Activated T-helper 17 cell treated with anti-CD3 and anti-CD28 coated beads, Interleukin-2, amount 50 U/mL, for 72 hours (primary cell): ENCODE data around the gene HECW1. TPM values are rescaled to one million over a fixed set of nuclear protein-coding genes. Genes with fewer than 3 reads are reported as not detected.

ENCODE experiments used
- ATAC-seq: fragments of 150-1000 bp; cut with Tn5 transposase; replicated peaks from 2 replicates; pipeline ENCODE4 v1.10.0; 2021; ENCODE audit warnings: mild to moderate bottlenecking, moderate library complexity
- H3K27ac Mint-ChIP-seq: one replicate; pipeline ENCODE4 v1.8.0; 2022; ENCODE audit warnings: mixed read lengths
- H3K27me3 Mint-ChIP-seq: one replicate; pipeline ENCODE4 v1.8.0; 2022; ENCODE audit warnings: mixed read lengths
- H3K36me3 Mint-ChIP-seq: one replicate; pipeline ENCODE4 v1.8.0; 2022; ENCODE audit warnings: low read depth, mild to moderate bottlenecking, mixed read lengths
- H3K4me1 Mint-ChIP-seq: one replicate; pipeline ENCODE4 v1.8.0; 2022; ENCODE audit warnings: mixed read lengths
- H3K4me3 Mint-ChIP-seq: one replicate; pipeline ENCODE4 v1.8.0; 2022; ENCODE audit warnings: mild to moderate bottlenecking, mixed read lengths
- H3K9me3 Mint-ChIP-seq: one replicate; pipeline ENCODE4 v1.8.0; 2022; ENCODE audit warnings: mixed read lengths
- total RNA-seq, 2 donors: library from RNA; stranded (reverse); gene quantifications; one replicate each; pipeline ENCODE4 v1.2.3, GENCODE V29; 2022

HECW1 gene
- total RNA-seq, 2 donors from 2014 or later, result not detected

- H3K27ac Mint-ChIP-seq, result no peak overlapping the region
- no peaks in the 10 kb centered on the region for H3K9me3 Mint-ChIP-seq
- H3K4me1 Mint-ChIP-seq, result no peaks in the 10 kb centered on the region
- ATAC-seq, result no peak
- H3K27me3 Mint-ChIP-seq, result peaks cover 17% of the 10 kb centered on the region
- no peak overlapping the region for H3K4me3 Mint-ChIP-seq
- no peaks in the 10 kb centered on the region for H3K36me3 Mint-ChIP-seq
Measured at GRCh38 chr7:43491123-43491522, 378.7 kb downstream of the HECW1 start.

GRCh38 chr7:43491984-43492383 is 379.5 kb downstream of the HECW1 start:
- Mint-ChIP-seq H3K27ac (no peak overlapping the region), H3K4me3 (no peak overlapping the region), H3K9me3 (no peaks in the 10 kb centered on the region), H3K27me3 (peaks cover 19% of the 10 kb centered on the region), H3K4me1 (no peaks in the 10 kb centered on the region), H3K36me3 (no peaks in the 10 kb centered on the region)
- ATAC-seq, result no peak

GRCh38 chr7:43492896-43493295 is 380.4 kb downstream of the HECW1 start:
- no peak for ATAC-seq
- Mint-ChIP-seq H3K27me3 (peaks cover 25% of the 10 kb centered on the region), H3K27ac (no peak overlapping the region)

DNA sequence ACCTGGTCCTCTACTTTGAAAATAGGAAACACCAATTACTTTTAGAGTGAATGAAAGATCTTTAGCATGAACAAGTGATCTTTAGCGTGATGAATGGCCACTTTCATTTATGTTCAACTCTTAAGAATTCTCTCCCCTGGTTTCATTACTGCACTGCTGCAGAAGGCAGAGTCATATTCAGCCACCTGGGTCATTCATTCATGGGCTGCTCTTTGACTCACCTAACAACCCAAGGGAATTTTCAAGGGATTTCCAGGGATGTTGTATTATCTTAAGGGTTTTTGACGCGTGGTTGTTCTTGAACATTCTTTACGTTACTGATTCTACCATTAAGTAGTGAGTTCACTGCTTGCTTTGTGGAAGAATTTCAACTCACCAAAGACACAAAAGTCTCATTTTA is 383.1 kb downstream of the HECW1 start:
- no peaks in the 10 kb centered on the region for H3K36me3 Mint-ChIP-seq
- peaks cover 28% of the 10 kb centered on the region for H3K27me3 Mint-ChIP-seq
- H3K4me1 Mint-ChIP-seq, result no peaks in the 10 kb centered on the region
- ATAC-seq, result no peak
- H3K9me3 Mint-ChIP-seq, result no peaks in the 10 kb centered on the region
- H3K27ac Mint-ChIP-seq, result no peak overlapping the region
- H3K4me3 Mint-ChIP-seq, result no peak overlapping the region

More at GRCh38 chr7:43492896-43493295, 380.4 kb downstream of the HECW1 start:
- H3K4me1 Mint-ChIP-seq, result no peaks in the 10 kb centered on the region
- H3K4me3 Mint-ChIP-seq, result no peak overlapping the region
- no peaks in the 10 kb centered on the region for H3K9me3 Mint-ChIP-seq
- no peaks in the 10 kb centered on the region for H3K36me3 Mint-ChIP-seq

DNA sequence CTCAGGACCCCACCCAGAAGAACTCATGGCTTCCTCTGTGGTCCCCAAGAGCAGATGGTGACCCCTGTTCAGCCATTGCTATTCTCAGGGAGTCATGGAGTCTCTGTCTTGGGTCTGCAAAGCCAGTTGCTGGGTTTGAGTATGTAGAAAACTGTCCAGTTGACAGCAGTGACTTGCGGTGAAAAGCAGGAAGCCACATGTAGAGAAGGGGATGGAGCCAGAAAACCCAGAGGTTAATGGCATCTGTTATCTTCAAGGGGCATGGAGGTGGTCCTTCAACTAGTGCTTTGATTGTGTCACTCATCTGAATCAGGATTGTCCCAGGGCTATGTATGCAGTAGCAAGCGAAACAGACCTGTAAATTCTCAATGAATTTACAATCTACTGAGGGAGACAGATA is 384.1 kb downstream of the HECW1 start:
- Mint-ChIP-seq H3K4me3 (no peak overlapping the region), H3K36me3 (no peaks in the 10 kb centered on the region), H3K4me1 (no peaks in the 10 kb centered on the region), H3K27ac (no peak overlapping the region), H3K9me3 (no peaks in the 10 kb centered on the region), H3K27me3 (peaks cover 28% of the 10 kb centered on the region)
- ATAC-seq, result no peak

- H3K4me3 Mint-ChIP-seq, result no peak overlapping the region
- H3K27me3 Mint-ChIP-seq, result peaks cover 10% of the 10 kb centered on the region
- H3K9me3 Mint-ChIP-seq, result no peaks in the 10 kb centered on the region
- no peaks in the 10 kb centered on the region for H3K4me1 Mint-ChIP-seq
- no peak for ATAC-seq
- no peak overlapping the region for H3K27ac Mint-ChIP-seq
- H3K36me3 Mint-ChIP-seq, result no peaks in the 10 kb centered on the region
Measured at GRCh38 chr7:43501870-43502269, 389.4 kb downstream of the HECW1 start.

- ATAC-seq, result no peak
- Mint-ChIP-seq H3K4me3 (no peak overlapping the region), H3K9me3 (no peaks in the 10 kb centered on the region), H3K27me3 (peaks cover 4% of the 10 kb centered on the region), H3K36me3 (no peaks in the 10 kb centered on the region), H3K4me1 (no peaks in the 10 kb centered on the region), H3K27ac (no peak overlapping the region)
Measured at GRCh38 chr7:43502941-43503340, 390.5 kb downstream of the HECW1 start.

DNA sequence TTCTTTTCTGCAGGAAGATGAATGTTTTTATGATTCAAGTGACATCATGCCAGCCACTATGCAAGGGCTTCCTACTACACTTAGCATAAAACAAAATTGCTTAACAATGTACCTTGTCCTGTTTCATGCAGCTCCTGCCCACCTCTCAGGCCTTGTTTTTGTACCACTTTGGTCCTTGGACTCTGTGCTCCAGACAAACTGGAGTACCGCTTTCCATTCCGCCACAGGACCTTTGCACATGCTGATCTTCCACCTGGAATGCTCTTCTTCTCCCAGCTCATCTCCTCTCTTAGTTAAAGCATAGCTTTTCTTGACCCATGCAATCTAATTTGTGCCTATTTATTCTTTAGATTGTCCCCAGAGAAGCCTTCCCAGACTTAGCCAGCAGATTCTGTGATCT is 393.0 kb downstream of the HECW1 start:
- Mint-ChIP-seq H3K27me3 (peaks cover 9% of the 10 kb centered on the region), H3K9me3 (no peaks in the 10 kb centered on the region), H3K36me3 (no peaks in the 10 kb centered on the region), H3K4me1 (no peaks in the 10 kb centered on the region), H3K27ac (no peak overlapping the region), H3K4me3 (no peak overlapping the region)
- ATAC-seq, result no peak

DNA sequence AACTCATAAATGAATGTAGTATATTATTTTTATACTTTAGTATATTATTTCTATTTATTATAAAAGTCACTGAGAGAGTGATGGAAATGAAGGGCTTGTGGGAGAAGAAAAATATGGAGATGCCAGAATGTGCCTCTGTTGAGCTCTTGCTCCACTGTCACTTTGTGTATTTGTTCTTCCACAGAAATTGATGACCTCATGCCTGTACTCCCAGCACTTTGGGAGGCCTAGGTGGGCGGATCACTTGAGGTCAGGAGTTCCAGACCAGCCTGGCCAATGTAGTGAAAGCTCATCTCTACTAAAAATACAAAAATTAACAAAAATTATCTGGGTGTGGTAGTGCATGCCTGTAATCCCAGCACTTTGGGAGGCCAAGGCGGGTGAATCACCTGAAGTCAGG is 394.0 kb downstream of the HECW1 start:
- no peak overlapping the region for H3K4me3 Mint-ChIP-seq
- peaks cover 11% of the 10 kb centered on the region for H3K27me3 Mint-ChIP-seq
- H3K27ac Mint-ChIP-seq, result no peak overlapping the region
- no peaks in the 10 kb centered on the region for H3K36me3 Mint-ChIP-seq
- no peaks in the 10 kb centered on the region for H3K9me3 Mint-ChIP-seq
- H3K4me1 Mint-ChIP-seq, result no peaks in the 10 kb centered on the region
- no peak for ATAC-seq

GRCh38 chr7:43508461-43508860 is 396.0 kb downstream of the HECW1 start:
- Mint-ChIP-seq H3K27ac (no peak overlapping the region), H3K36me3 (no peaks in the 10 kb centered on the region), H3K9me3 (no peaks in the 10 kb centered on the region), H3K27me3 (peaks cover 16% of the 10 kb centered on the region), H3K4me1 (no peaks in the 10 kb centered on the region), H3K4me3 (no peak overlapping the region)
- no peak for ATAC-seq

GRCh38 chr7:43509906-43510305 is 397.5 kb downstream of the HECW1 start:
- Mint-ChIP-seq H3K36me3 (no peaks in the 10 kb centered on the region), H3K9me3 (no peaks in the 10 kb centered on the region), H3K27me3 (peaks cover 24% of the 10 kb centered on the region)

GRCh38 chr7:43511029-43511428 is 398.6 kb downstream of the HECW1 start:
- Mint-ChIP-seq H3K36me3 (no peaks in the 10 kb centered on the region), H3K27ac (no peak overlapping the region), H3K9me3 (no peaks in the 10 kb centered on the region), H3K4me1 (no peaks in the 10 kb centered on the region), H3K27me3 (peaks cover 31% of the 10 kb centered on the region), H3K4me3 (no peak overlapping the region)
- no peak for ATAC-seq

More at GRCh38 chr7:43509906-43510305, 397.5 kb downstream of the HECW1 start:
- ATAC-seq, result no peak
- Mint-ChIP-seq H3K4me1 (no peaks in the 10 kb centered on the region), H3K27ac (no peak overlapping the region), H3K4me3 (no peak overlapping the region)

DNA sequence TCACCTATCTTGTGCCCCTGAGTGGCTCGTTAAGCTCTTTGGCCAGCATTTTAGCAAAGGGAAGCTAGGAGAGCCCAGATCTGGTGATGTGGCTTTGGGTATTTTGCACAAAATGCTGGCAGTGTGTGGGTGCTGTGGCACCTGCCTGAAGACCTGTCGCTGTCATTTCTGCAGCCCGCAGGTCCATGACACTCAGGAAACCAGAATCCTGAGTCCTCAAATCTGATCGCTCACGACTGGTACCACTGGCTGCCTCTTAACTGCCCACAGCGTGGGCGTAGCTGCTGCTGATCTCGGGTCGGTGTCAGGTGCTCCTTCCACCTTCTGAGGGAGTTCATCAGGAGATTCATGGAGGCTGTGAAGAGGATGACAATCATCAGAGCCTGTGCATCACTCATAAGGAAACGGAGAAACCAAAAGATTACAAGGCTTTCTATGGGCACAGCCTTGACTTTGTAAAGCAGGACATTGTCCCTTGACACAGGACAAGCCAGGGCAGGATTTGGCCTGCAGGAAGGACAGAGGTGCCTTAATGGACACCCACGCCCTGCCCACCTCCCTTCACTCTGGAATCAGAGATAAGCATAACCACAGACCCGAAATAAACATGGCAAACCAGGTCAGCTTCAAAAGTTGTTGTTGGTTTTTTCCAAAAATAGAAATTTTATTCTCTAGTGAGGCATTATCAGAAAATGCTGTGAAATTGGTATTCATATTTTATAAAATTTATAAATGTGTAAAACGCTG is 399.5 kb downstream of the HECW1 start:
- ATAC-seq, result peak; percentile 63
- no peaks in the 10 kb centered on the region for H3K9me3 Mint-ChIP-seq
- H3K27ac Mint-ChIP-seq, result no peak overlapping the region
- no peaks in the 10 kb centered on the region for H3K4me1 Mint-ChIP-seq
- H3K36me3 Mint-ChIP-seq, result no peaks in the 10 kb centered on the region
- no peak overlapping the region for H3K4me3 Mint-ChIP-seq
- H3K27me3 Mint-ChIP-seq, result peaks cover 33% of the 10 kb centered on the region

DNA sequence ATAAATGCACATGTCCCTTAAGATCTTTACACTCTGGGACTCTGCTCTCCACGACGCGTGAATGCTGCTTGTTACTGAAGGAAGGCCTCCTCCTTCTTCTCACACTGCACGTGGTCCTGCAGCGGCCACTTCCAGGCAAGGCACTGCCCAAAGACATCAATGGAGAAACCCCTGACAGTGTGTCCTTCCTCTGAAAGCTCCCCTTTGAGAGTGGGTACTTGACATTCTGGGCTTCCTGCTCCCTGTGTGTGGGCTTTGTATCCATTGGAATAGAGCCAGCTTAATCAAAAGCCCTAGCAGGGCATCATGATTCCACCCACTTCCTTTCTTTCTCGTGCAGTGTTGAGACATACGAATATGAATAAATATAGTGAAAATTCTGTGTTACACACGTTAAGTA is 400.8 kb downstream of the HECW1 start:
- no peak overlapping the region for H3K27ac Mint-ChIP-seq

GRCh38 chr7:43516581-43517342 is 404.3 kb downstream of the HECW1 start:
- H3K27ac Mint-ChIP-seq, result no peak overlapping the region

More for the DNA sequence above, 400.8 kb downstream of the HECW1 start:
- Mint-ChIP-seq H3K4me3 (no peak overlapping the region), H3K27me3 (peaks cover 33% of the 10 kb centered on the region), H3K4me1 (no peaks in the 10 kb centered on the region), H3K9me3 (no peaks in the 10 kb centered on the region), H3K36me3 (no peaks in the 10 kb centered on the region)
- ATAC-seq, result no peak

More at GRCh38 chr7:43516581-43517342, 404.3 kb downstream of the HECW1 start:
- H3K4me3 Mint-ChIP-seq, result peak overlapping the region; percentile 16
- H3K4me1 Mint-ChIP-seq, result no peaks in the 10 kb centered on the region
- H3K36me3 Mint-ChIP-seq, result no peaks in the 10 kb centered on the region
- ATAC-seq, result peak; percentile 92
- peaks cover 22% of the 10 kb centered on the region for H3K27me3 Mint-ChIP-seq
- H3K9me3 Mint-ChIP-seq, result no peaks in the 10 kb centered on the region
